ENCODE results near the gene MYO9B. TPM values are rescaled to one million over a fixed set of nuclear protein-coding genes. Genes with fewer than 3 reads are reported as not detected.

Gene MYO9B
- total RNA-seq (2014; rRNA removed; shearing (Covaris generic)) = 49.1 and 71.8 TPM in 2 replicates
- polyA plus RNA-seq (2016; fragmentation: Nextera tagmentation; extraction: Ambion mirVana) = 18.6 and 20.1 TPM in 2 replicates

GRCh38 chr19:17075035-17075863 lies at the start of gene MYO9B, which contains the start of gene HAUS8:
Gene MYO9B, plus strand, starts transcription at chr19:17075777. Its CDS starts 25,941 bp downstream, at chr19:17101718.
Gene HAUS8, minus strand, starts transcription at chr19:17075452. Its CDS starts 30 bp downstream, at chr19:17075422.
- Histone ChIP-seq H3K36me3 (ENCODE audit: low read depth) (no peaks in the 10 kb centered on the region), H3K4me2 (ENCODE audit: unreplicated experiment) (peak within 1 kb of the TSS; percentile 87), H4K20me1 (ENCODE audit: insufficient read depth) (no peaks in the 10 kb centered on the region), H2AFZ (peak within 1 kb of the TSS; percentile 90), H3F3A (ENCODE audit: insufficient read depth) (peaks cover 27% of the 10 kb centered on the region), H3K79me2 (ENCODE audit: insufficient read depth) (peaks cover 63% of the 10 kb centered on the region), H3K4me3 (peak within 1 kb of the TSS; percentile 91), H3K9me3 (ENCODE audit: low read depth) (no peaks in the 10 kb centered on the region), H3K27me3 (replicated peaks; ENCODE audit: insufficient read depth) (no peaks in the 10 kb centered on the region), H3K9ac (peak within 1 kb of the TSS; percentile 96), H3K4me1 (ENCODE audit: insufficient read depth) (peaks cover 26% of the 10 kb centered on the region), H3K9me2 (ENCODE audit: insufficient read depth) (no peaks in the 10 kb centered on the region), H3K27ac (peak within 1 kb of the TSS; percentile 86)
- 0 to 1% methylated on average over 79 to 88 of the region's 103 CpGs for WGBS, 2 experiments (ENCODE audit: low coverage in 1 of 2, low lambda C conversion rate in 2 of 2, missing lambda C conversion rate in 2 of 2)
- in situ Hi-C loops (cut with MboI) = loop anchor here (10.0 kb wide), 1 partner anchor 200 kb away; no protein-coding TSS in a partner anchor
- TF ChIP-seq EZH2 (IDR thresholded peaks at IDR 0.05; ENCODE audit: insufficient read depth, poor library complexity, severe bottlenecking) = no peak
- DNase-seq = peak; percentile 99

GRCh38 chr19:17025991-17026658 lies 49.5 kb upstream of the MYO9B start:
- no peaks in the 10 kb centered on the region for H3F3A ChIP-seq (ENCODE audit: insufficient read depth)
- 5 to 7% methylated on average over 22 to 35 of the region's 40 CpGs for WGBS, 2 experiments (ENCODE audit: low coverage in 1 of 2, low lambda C conversion rate in 2 of 2, missing lambda C conversion rate in 2 of 2)
- no peak overlapping the region for H3K9ac ChIP-seq
- H4K20me1 ChIP-seq (ENCODE audit: insufficient read depth) = no peaks in the 10 kb centered on the region
- no peaks in the 10 kb centered on the region for H3K9me3 ChIP-seq (ENCODE audit: low read depth)
- H3K36me3 ChIP-seq (ENCODE audit: low read depth) = no peaks in the 10 kb centered on the region
- H3K4me3 ChIP-seq = no peak overlapping the region
- peaks cover 36% of the 10 kb centered on the region for H3K27me3 ChIP-seq (replicated peaks; ENCODE audit: insufficient read depth)
- no peaks in the 10 kb centered on the region for H3K79me2 ChIP-seq (ENCODE audit: insufficient read depth)
- H3K4me2 ChIP-seq (ENCODE audit: unreplicated experiment) = no peak overlapping the region
- no peak overlapping the region for H2AFZ ChIP-seq
- DNase-seq = no peak
- no peak overlapping the region for H3K27ac ChIP-seq
- no peaks in the 10 kb centered on the region for H3K9me2 ChIP-seq (ENCODE audit: insufficient read depth)
- no peaks in the 10 kb centered on the region for H3K4me1 ChIP-seq (ENCODE audit: insufficient read depth)
- in situ Hi-C loops (cut with MboI) = no loop called here
- TF ChIP-seq EZH2phosphoT487 (IDR thresholded peaks at IDR 0.05; ENCODE audit: insufficient read depth, low read depth) (no peak), EZH2 (IDR thresholded peaks at IDR 0.05; ENCODE audit: insufficient read depth, poor library complexity, severe bottlenecking) (no peak)

- Histone ChIP-seq H3K27me3 (replicated peaks; ENCODE audit: insufficient read depth) (peaks cover 36% of the 10 kb centered on the region), H4K20me1 (ENCODE audit: insufficient read depth) (no peaks in the 10 kb centered on the region), H3K4me3 (no peak within 1 kb of the TSS), H2AFZ (no peak within 1 kb of the TSS), H3K9me3 (ENCODE audit: low read depth) (no peaks in the 10 kb centered on the region), H3K9ac (no peak within 1 kb of the TSS), H3K27ac (no peak within 1 kb of the TSS), H3K4me1 (ENCODE audit: insufficient read depth) (no peaks in the 10 kb centered on the region), H3K4me2 (ENCODE audit: unreplicated experiment) (no peak within 1 kb of the TSS), H3F3A (ENCODE audit: insufficient read depth) (no peaks in the 10 kb centered on the region), H3K79me2 (ENCODE audit: insufficient read depth) (no peaks in the 10 kb centered on the region), H3K36me3 (ENCODE audit: low read depth) (no peaks in the 10 kb centered on the region), H3K9me2 (ENCODE audit: insufficient read depth) (no peaks in the 10 kb centered on the region)
- TF ChIP-seq EZH2phosphoT487 (IDR thresholded peaks at IDR 0.05; ENCODE audit: insufficient read depth, low read depth) (no peak), EZH2 (IDR thresholded peaks at IDR 0.05; ENCODE audit: insufficient read depth, poor library complexity, severe bottlenecking) (no peak)
- in situ Hi-C loops (cut with MboI) = no loop called here
- DNase-seq = no peak
- 0 to 1% methylated on average over 1 to 46 of the region's 67 CpGs for WGBS, 2 experiments (ENCODE audit: low coverage in 1 of 2, low lambda C conversion rate in 2 of 2, missing lambda C conversion rate in 2 of 2)
Observed at GRCh38 chr19:17026706-17027534, 48.7 kb upstream of the MYO9B start, which contains the start of gene CPAMD8. Gene CPAMD8, minus strand, starts transcription at chr19:17026810. Its CDS starts 168 bp downstream, at chr19:17026642.

GRCh38 chr19:17027535-17027975 lies 48.0 kb upstream of the MYO9B start:
- H3F3A ChIP-seq (ENCODE audit: insufficient read depth) = no peaks in the 10 kb centered on the region
- H3K36me3 ChIP-seq (ENCODE audit: low read depth) = no peaks in the 10 kb centered on the region
- H2AFZ ChIP-seq = no peak overlapping the region
- H3K4me3 ChIP-seq = no peak overlapping the region
- no peaks in the 10 kb centered on the region for H3K9me3 ChIP-seq (ENCODE audit: low read depth)
- H3K79me2 ChIP-seq (ENCODE audit: insufficient read depth) = no peaks in the 10 kb centered on the region
- no peak for DNase-seq
- H4K20me1 ChIP-seq (ENCODE audit: insufficient read depth) = no peaks in the 10 kb centered on the region
- no peak overlapping the region for H3K9ac ChIP-seq
- in situ Hi-C loops (cut with MboI) = no loop called here
- WGBS, 2 experiments (ENCODE audit: low coverage in 1 of 2, low lambda C conversion rate in 2 of 2, missing lambda C conversion rate in 2 of 2) = 31 to 34% methylated on average over 7 of the region's 7 CpGs
- peaks cover 36% of the 10 kb centered on the region for H3K27me3 ChIP-seq (replicated peaks; ENCODE audit: insufficient read depth)
- no peaks in the 10 kb centered on the region for H3K9me2 ChIP-seq (ENCODE audit: insufficient read depth)
- H3K27ac ChIP-seq = no peak overlapping the region
- TF ChIP-seq EZH2phosphoT487 (IDR thresholded peaks at IDR 0.05; ENCODE audit: insufficient read depth, low read depth) (no peak), EZH2 (IDR thresholded peaks at IDR 0.05; ENCODE audit: insufficient read depth, poor library complexity, severe bottlenecking) (no peak)
- H3K4me2 ChIP-seq (ENCODE audit: unreplicated experiment) = no peak overlapping the region
- no peaks in the 10 kb centered on the region for H3K4me1 ChIP-seq (ENCODE audit: insufficient read depth)

All from GM23248 (cell line).